Measurements from ENCODE around the gene CCDC81. TPM values are rescaled to one million over a fixed set of nuclear protein-coding genes. Genes with fewer than 3 reads are reported as not detected.

The CCDC81 gene
- total RNA-seq, 1 donor from 2014 or later: 2.5 TPM

Other genes with a start within 250 kb of the CCDC81 start
- 25.6 TPM for gene EED, start 130.1 kb upstream of the CCDC81 start, total RNA-seq
- 35.4 TPM for gene HIKESHI, start 72.6 kb upstream of the CCDC81 start, total RNA-seq

Data from temporal lobe (tissue), 1 donor.